Inflammatory macrophage treated with lipopolysaccharide for 4 hours (primary cell): ENCODE data around the gene ZNF648.
"Not testable (repeated sequence)": the region's sequence is repeated elsewhere in the genome, so short reads cannot be mapped to it uniquely, and the experiment has no call there.

Source experiments
- DNase-seq: peaks from one replicate; pipeline ENCODE4 v3.0.0-alpha.2; 2020

Gene ZNF648

GRCh38 chr1:182069028-182069466 is 7.5 kb upstream of the ZNF648 start:
- DNase-seq, result peak; percentile 8

GRCh38 chr1:182066934-182067333 is 5.4 kb upstream of the ZNF648 start:
- DNase-seq, result no peak

DNA sequence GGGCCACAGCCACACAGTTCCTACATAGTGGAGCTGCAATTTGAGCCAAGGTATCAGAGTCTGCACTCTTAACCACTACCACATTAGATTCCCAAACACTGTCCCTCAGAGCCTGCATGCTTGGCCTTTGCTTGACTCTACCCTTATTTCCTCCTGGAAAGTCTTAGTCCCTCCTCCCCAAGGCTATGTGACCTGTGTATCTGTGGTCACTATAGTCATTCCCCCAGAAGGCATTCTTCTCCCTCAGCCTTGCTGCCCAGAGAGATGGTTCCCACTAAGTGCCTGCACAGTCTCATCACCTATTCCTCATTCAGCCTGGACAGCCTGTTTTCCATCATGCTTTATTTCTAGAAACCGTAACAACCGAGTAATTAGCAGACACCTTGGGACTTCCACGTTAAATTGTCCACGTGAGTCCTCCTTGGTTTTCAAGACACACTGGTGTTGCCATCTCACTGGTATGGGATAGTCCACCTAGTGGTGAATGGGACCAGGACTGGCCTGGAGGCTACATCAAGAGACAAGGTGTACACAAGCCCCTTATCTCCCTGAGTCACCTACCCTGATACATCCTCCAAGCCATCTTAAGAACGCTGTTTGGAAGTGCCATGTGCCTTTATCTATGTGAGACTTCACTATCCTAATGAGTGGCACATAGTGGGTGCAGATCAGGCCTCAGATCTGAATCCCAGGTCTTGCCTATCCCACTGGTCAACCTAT is 3.8 kb upstream of the ZNF648 start:
- DNase-seq, result no peak

GRCh38 chr1:182064611-182065010 is 3.1 kb upstream of the ZNF648 start:
- no peak for DNase-seq

- no peak for DNase-seq
Measured at GRCh38 chr1:182062223-182062622, 711 bp upstream of the ZNF648 start.

DNA sequence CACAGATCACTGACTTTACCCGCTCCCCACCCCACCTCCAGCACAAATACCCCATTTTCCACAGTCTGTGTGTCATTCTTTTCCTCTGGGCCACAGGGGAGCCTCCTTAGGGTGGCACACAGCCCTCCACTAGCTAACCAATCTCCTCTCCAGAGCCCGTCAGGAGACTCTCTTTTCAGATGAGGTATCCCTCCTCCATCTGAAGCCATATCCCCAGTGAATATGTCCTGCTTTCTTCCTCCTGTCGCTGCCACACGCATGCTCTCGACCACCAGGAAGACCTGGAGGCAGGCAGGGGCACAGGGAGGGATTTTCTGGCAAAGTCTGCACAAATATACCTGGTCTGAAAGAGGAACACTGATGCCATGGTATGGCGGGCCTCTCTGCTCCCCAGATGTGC is 635 bp downstream of the ZNF648 start:
- DNase-seq, result no peak

DNA sequence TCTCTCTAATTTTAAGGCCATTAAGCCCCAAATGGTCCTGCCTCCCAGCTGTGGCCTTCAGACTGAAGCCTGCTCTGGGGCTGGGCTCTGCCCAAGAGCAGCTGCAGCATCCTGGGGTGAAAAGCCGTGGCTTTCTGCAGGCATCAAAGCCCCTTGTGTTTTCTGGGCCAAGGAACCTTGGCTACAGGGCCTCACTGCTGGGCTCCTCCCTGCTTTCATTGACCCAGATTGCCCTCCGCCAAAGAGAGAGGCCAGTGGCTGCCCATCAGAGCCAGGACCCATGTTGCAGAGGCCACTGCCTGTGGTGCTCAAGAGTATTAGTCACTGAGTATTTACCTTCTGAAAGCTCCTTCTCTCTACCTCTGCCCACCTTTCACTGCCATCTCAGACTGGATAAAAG is 1.6 kb downstream of the ZNF648 start:
- DNase-seq, result no peak

DNA sequence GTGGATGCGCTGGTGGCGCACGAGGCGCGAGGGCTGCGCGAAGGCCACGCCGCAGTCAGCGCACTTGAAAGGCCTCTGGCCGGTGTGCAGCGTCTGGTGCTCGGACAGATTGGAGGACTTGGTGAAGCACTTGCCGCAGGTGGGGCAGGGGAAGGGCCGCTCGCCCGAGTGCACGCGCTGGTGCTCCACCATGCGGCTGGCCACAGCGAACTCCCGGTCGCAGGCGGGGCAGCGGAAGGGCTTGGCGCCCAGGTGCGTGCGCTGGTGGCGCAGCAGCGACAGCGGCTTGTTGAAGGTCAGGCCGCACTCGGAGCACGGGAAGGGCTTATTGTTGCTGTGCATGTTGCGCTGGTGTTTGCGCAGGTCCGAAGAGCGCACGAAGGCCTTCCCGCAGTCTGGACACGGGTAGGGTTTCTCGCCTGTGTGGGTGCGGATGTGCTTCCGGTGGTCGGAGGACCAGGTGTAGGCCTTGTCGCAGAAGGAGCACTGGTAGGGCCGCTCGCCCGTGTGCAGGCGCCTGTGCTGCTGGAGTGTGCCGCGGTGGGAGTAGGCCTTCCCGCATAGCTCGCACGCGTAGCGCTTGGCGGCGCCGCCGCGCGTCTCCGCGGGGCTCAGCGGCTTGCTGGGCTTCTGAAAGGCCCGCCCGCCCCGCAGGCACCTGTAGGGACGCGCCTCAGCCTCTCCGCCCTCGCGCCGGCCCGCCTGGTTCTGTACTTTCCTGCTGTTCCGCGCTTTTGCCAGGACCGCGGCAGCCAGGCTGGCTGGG is 4.7 kb downstream of the ZNF648 start:
- no peak for DNase-seq

- peak; percentile 63 for DNase-seq
Measured at GRCh38 chr1:182054698-182055326, 6.7 kb downstream of the ZNF648 start.

DNA sequence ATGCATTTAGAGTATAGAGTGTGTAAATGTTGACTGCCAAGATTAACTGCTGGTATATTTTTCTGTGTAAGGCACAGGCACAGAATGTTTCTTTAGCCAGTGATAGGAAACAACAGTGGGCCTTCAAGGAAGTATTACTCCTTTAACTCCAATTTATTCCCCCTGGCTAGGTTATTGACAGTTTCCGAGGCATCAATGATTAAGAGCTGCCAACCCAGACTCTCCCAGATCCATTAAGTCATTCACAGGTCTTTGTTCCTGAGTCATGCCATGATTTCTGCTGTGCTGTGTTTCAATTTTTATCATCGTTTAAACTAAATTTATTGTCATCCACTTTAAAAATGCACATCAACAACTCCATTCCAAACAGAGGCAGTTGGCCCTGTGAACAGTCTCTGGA is 9.2 kb downstream of the ZNF648 start:
- no peak for DNase-seq

DNA sequence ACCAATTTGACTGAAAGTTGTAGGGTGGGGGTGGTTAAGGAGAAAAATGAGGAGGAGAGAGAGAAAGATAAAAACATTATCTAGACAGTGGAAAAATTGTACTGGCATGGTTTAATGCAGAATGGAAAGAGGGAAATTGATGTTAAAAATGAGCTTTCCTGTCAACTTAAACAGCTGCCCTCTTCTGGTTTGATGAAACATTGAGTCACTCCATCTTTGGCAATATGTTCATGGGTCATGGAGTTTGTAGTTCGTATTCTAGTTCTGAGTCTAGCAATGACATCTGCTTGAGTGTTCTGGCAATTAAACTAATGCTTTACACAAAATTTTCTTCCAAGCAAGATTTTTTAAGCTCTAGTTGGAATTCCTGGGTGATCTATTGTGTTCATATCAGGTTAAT is 9.6 kb downstream of the ZNF648 start:
- peak; percentile 35 for DNase-seq

GRCh38 chr1:182050481-182051448 is 10.7 kb downstream of the ZNF648 start:
- DNase-seq, result peak; percentile 40

GRCh38 chr1:182048562-182048961 is 12.9 kb downstream of the ZNF648 start:
- DNase-seq, result no peak

- no peak for DNase-seq
Measured at GRCh38 chr1:182046763-182047162, 14.7 kb downstream of the ZNF648 start.

DNA sequence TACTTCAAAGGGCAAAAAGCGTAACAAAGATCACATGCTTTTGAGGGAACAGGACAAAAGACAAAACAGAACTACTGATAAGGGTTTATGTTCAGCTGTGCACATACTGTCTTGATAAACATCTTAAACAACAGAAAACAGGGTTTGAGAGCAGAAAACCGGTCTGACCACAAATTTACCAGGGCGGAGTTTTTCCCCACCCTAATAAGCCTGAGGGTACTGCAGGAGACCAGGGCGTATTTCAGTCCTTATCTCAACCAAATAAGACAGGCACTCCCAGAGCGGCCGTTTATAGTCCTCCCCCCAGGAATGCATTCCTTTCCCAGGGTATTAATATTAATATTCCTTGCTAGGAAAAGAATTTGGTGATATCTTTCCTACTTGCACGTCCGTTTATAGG is 16.0 kb downstream of the ZNF648 start:
- not testable (repeated sequence) for DNase-seq

DNA sequence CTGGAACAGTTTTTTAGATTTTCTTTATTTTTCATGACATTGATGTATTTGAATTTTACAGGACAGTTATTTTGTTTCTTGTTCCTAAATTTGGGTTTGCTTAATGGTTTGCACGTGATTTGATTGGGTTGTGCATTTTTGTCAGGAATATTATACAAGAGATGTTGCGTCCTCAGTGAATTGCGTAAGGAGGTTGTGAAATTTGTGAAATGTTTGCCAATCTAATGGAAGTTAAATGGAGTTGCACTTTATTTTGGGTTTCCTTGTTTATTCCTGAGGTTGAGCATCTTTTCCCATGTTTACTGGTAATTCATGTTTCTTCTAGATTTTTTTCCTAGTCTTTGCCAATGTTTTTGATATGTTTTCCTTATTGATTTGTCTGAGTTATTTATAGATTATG is 19.9 kb downstream of the ZNF648 start:
- peak; percentile 81 for DNase-seq

GRCh38 chr1:182038220-182038619 is 23.3 kb downstream of the ZNF648 start:
- no peak for DNase-seq

GRCh38 chr1:182035097-182035770 is 26.3 kb downstream of the ZNF648 start:
- DNase-seq, result no peak

GRCh38 chr1:182032251-182032650 is 29.3 kb downstream of the ZNF648 start:
- no peak for DNase-seq

DNA sequence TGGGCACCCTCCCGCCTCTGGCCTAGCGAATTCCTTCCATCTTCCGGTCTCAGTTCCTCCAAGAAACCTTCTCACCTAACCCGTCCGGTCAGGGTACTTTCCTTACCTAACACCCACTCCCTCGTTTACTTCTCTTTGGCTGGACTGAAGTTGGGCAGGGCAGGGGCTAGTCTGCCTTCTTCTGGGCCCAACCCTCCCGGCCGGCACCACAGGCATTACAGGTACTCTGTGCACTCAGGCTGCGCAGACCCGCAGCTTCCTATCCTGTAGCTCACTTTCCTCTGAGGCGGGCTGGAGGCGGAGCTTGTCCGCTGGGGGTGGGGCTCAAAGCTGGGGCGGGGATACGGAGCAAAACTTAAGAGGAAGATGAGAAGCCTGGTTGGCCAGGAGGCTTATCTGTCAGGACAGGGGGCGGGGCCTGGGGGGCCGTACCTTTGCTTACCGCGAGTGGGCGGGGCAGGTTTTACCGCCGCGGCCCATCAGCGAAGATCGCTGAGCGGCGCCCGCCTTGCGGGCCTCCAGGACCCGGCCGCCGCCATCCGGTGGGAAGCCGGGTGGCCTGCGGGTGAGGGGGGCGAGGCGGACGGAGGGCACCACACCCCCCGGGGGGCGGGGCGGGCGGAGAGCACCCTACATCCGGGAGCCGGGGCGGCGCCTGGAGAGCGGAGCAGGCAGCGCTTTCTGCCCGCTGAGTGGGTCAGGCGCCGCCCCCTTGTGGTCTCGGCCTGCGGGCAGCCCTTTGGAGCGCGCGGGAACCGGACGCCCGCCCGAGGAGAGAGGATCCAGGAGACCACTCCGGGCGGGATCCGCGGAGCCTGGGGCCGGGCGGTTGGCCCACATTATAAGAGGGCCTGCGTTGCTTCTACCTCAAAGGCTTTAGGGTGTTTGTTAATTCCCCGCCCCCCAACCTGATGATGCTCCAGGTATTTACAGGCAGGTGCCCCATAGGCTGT is 31.9 kb downstream of the ZNF648 start:
- DNase-seq, result peak; percentile 95

DNA sequence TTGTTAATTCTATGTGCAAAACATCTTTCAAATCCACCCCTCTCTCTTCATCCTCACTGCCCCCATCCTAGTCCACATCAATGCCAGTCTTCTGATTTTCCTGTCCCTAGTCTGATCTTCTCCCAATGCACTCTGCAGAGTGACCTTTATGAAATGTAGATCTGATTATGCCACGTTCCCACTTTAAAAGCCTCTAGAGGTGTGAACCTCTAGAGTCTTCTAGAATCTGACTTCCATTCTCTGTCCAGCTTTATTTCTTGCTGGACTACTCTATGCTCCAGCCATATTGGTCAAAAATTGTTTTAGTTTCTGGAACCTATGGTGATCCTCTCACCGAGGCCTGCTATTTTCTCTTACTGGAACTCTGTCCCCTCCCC is 32.5 kb downstream of the ZNF648 start:
- no peak for DNase-seq
